ENCODE data around the gene SPDYE16. TPM values are rescaled to one million over a fixed set of nuclear protein-coding genes. Genes with fewer than 3 reads are reported as not detected.
"Not testable (repeated sequence)": the region's sequence is repeated elsewhere in the genome, so short reads cannot be mapped to it uniquely, and the experiment has no call there.

SPDYE16 gene
- total RNA-seq, 2 experiments from 2014 or later, result 0.21 to 0.88 TPM

- POLR2A ChIA-PET; H3K9me3 ChIP-seq (ENCODE audit: low read length); H3K4me1 ChIP-seq (ENCODE audit: insufficient read depth, low read length, poor library complexity, severe bottlenecking); intact Hi-C loops (cut with micrococcal nuclease; ENCODE audit: unreplicated experiment); BruUV-seq (replicated peaks); H3K27ac ChIP-seq (ENCODE audit: low read depth, low read length, poor library complexity, severe bottlenecking); DNase-seq (ENCODE audit: low spot score); H3K4me3 ChIP-seq (ENCODE audit: low read depth, low read length, poor library complexity, severe bottlenecking); H3K9me2 ChIP-seq (ENCODE audit: insufficient read depth, low read length); CTCF ChIA-PET (ENCODE audit: unreplicated experiment); H3K4me2 ChIP-seq (ENCODE audit: low read length); H4K20me1 ChIP-seq (ENCODE audit: insufficient read depth, low read length); H3K36me3 ChIP-seq (ENCODE audit: insufficient read depth, low read length); H2AFZ ChIP-seq (ENCODE audit: low read length); H3K79me2 ChIP-seq (ENCODE audit: insufficient read depth, low read depth, low read length): not testable (repeated sequence)
These were observed 26.2 kb downstream of the SPDYE16 start for GRCh38 chr7:76516932-76517331.

DNA sequence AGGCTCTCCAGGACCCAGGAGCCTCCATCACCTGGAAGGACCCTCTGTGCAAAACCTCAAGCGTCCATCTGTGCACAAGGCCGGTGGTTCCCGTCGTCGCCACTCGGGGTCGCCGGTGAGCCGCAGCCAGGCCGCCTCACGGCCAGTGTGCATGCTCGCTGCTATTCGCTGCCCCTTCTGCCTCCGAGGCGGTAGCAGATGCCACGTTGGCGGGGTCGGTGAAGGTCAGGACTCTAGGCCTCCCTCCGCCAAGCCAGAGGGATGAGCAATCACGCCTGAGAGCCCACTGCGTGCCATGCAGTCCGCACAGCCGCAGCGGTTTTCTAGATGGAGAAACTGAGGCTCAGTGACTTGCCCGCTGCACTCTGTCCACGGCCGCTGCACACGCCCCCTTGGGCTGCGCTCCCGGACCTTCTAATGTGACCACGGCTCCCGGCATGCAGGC, 27.1 kb downstream of the SPDYE16 start:
- H3K4me2 ChIP-seq (ENCODE audit: low read length), result no peak overlapping the region
- ChIA-PET POLR2A (no interaction called here), CTCF (ENCODE audit: unreplicated experiment) (no interaction called here)
- H3K27ac ChIP-seq (ENCODE audit: low read depth, low read length, poor library complexity, severe bottlenecking), result no peak overlapping the region
- no peak overlapping the region for H3K4me3 ChIP-seq (ENCODE audit: low read depth, low read length, poor library complexity, severe bottlenecking)
- no peaks in the 10 kb centered on the region for H3K9me2 ChIP-seq (ENCODE audit: insufficient read depth, low read length)
- H3K9me3 ChIP-seq (ENCODE audit: low read length), result no peaks in the 10 kb centered on the region
- no TSS peak for BruUV-seq (replicated peaks)
- no peaks in the 10 kb centered on the region for H3K4me1 ChIP-seq (ENCODE audit: insufficient read depth, low read length, poor library complexity, severe bottlenecking)
- intact Hi-C loops (cut with micrococcal nuclease; ENCODE audit: unreplicated experiment), result no loop called here
- H3K79me2 ChIP-seq (ENCODE audit: insufficient read depth, low read depth, low read length), result no peaks in the 10 kb centered on the region
- H4K20me1 ChIP-seq (ENCODE audit: insufficient read depth, low read length), result no peaks in the 10 kb centered on the region
- H3K36me3 ChIP-seq (ENCODE audit: insufficient read depth, low read length), result no peaks in the 10 kb centered on the region
- DNase-seq (ENCODE audit: low spot score), result peak; percentile 17
- TF ChIP-seq CTCF (conservative IDR thresholded peaks at IDR 0.05; ENCODE audit: low read length) (peak; percentile 71), EZH2phosphoT487 (IDR thresholded peaks at IDR 0.05; ENCODE audit: borderline replicate concordance, low read depth, low read length) (no peak)
- H2AFZ ChIP-seq (ENCODE audit: low read length), result no peak overlapping the region

DNA sequence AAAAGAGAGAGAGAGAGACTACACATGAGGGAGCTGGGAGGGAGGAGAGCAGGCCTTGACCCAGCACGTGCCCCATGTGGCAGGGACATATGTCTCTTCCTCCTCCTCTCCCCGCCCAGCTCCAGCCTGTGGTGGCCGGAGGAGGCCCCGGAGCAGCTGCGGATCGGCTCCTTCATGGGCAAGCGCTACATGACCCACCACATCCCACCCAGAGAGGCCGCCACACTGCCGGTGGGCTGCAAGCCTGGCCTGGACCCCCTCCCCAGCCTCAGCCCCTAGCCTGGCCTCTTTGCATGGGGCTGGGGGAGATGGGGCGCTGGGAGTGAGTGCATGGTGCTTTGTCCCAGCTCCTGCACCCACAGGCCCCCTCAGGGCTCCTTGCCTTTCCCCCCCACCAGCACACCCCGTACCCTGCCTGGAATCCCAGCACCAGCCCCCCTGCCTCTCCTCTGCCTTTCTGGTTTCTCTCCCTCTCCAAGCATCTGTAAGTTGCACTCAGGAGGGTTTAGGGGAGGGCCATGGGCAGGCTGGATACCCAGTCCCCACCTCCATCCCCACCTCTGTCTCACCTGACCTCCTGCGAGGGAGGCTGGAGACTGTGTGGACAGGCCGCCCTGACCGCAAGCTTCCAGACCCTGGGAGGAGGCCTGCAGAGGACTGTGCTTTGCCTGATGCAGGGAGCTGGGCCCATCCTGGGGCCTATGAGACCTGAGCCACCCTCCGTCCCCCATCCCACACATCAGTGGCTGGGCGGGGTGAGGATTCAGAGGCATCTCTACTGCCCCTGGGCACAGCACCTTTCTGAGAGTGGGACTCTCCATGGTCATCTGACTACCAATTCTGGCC, 27.9 kb downstream of the SPDYE16 start:
- Histone ChIP-seq H3K4me3 (ENCODE audit: low read depth, low read length, poor library complexity, severe bottlenecking) (no peak overlapping the region), H3K9me3 (ENCODE audit: low read length) (no peaks in the 10 kb centered on the region), H3K79me2 (ENCODE audit: insufficient read depth, low read depth, low read length) (no peaks in the 10 kb centered on the region), H3K4me1 (ENCODE audit: insufficient read depth, low read length, poor library complexity, severe bottlenecking) (no peaks in the 10 kb centered on the region), H4K20me1 (ENCODE audit: insufficient read depth, low read length) (no peaks in the 10 kb centered on the region), H3K9me2 (ENCODE audit: insufficient read depth, low read length) (no peaks in the 10 kb centered on the region), H3K36me3 (ENCODE audit: insufficient read depth, low read length) (no peaks in the 10 kb centered on the region), H2AFZ (ENCODE audit: low read length) (no peak overlapping the region), H3K27ac (ENCODE audit: low read depth, low read length, poor library complexity, severe bottlenecking) (no peak overlapping the region), H3K4me2 (ENCODE audit: low read length) (no peak overlapping the region)
- TF ChIP-seq CTCF (conservative IDR thresholded peaks at IDR 0.05; ENCODE audit: low read length) (no peak), EZH2phosphoT487 (IDR thresholded peaks at IDR 0.05; ENCODE audit: borderline replicate concordance, low read depth, low read length) (no peak)
- ChIA-PET POLR2A (no interaction called here), CTCF (ENCODE audit: unreplicated experiment) (no interaction called here)
- DNase-seq (ENCODE audit: low spot score), result no peak
- BruUV-seq (replicated peaks), result no TSS peak
- intact Hi-C loops (cut with micrococcal nuclease; ENCODE audit: unreplicated experiment), result no loop called here

Data from OCI-LY7 (cell line).